NB4 (cell line): Measurements from ENCODE around the gene TSSC4.

Source experiments
- POLR2A ChIP-seq: IDR thresholded peaks from 2 replicates; pipeline ENCODE4 v1.6.1; 2011; ENCODE audit warnings: mild to moderate bottlenecking; ENCODE audit not compliant: insufficient read length; ENCODE audit errors: extremely low read depth
- TF ChIP-seq, protein P1 (sequence below): IDR thresholded peaks from one replicate; pipeline ENCODE4 v1.5.1; 2012; ENCODE audit warnings: low read depth, low read length

DNA sequence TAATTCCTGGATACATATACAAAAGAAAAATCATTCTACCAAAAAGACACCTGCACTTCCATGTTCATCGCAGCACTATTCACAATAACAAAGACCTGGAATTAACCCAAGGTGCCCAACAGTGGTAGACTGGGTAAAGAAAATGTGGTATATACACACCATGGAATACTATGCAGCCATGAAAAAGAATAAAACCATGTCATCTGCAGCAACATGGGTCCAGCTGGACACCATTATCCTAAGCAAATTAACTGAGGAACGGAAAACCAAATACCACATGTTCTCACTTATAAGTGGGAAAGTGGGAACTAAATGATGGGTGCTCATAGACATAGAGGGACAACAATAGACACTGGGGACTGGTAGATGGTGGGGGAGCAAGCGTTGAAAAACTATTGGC, 39.3 kb downstream of the TSSC4 start:
- TF ChIP-seq, protein P1, sequence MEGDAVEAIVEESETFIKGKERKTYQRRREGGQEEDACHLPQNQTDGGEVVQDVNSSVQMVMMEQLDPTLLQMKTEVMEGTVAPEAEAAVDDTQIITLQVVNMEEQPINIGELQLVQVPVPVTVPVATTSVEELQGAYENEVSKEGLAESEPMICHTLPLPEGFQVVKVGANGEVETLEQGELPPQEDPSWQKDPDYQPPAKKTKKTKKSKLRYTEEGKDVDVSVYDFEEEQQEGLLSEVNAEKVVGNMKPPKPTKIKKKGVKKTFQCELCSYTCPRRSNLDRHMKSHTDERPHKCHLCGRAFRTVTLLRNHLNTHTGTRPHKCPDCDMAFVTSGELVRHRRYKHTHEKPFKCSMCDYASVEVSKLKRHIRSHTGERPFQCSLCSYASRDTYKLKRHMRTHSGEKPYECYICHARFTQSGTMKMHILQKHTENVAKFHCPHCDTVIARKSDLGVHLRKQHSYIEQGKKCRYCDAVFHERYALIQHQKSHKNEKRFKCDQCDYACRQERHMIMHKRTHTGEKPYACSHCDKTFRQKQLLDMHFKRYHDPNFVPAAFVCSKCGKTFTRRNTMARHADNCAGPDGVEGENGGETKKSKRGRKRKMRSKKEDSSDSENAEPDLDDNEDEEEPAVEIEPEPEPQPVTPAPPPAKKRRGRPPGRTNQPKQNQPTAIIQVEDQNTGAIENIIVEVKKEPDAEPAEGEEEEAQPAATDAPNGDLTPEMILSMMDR, result no peak
- no peak for TF ChIP-seq POLR2A
